Germinal center (tissue), 1 donor: Measurements from ENCODE around the gene BSN.

Source experiments
- DNase-seq: peaks from one replicate; pipeline ENCODE4 v3.0.0; 2012; ENCODE audit warnings: mixed read lengths, low spot score

The BSN gene

GRCh38 chr3:49602049-49602554 is 47.8 kb downstream of the BSN start:
- DNase-seq, result no peak

GRCh38 chr3:49602877-49603411 is 48.7 kb downstream of the BSN start:
- no peak for DNase-seq

GRCh38 chr3:49606427-49606826 is 52.1 kb downstream of the BSN start:
- DNase-seq, result no peak

- no peak for DNase-seq
Measured at GRCh38 chr3:49607105-49607591, 52.9 kb downstream of the BSN start.

GRCh38 chr3:49607796-49608195 is 53.5 kb downstream of the BSN start:
- no peak for DNase-seq

GRCh38 chr3:49609314-49609713 is 55.0 kb downstream of the BSN start:
- no peak for DNase-seq

GRCh38 chr3:49609815-49610214 is 55.5 kb downstream of the BSN start:
- no peak for DNase-seq

GRCh38 chr3:49610666-49611280 is 56.5 kb downstream of the BSN start:
- DNase-seq, result no peak

- no peak for DNase-seq
Measured at GRCh38 chr3:49611291-49611690, 57.0 kb downstream of the BSN start.

- DNase-seq, result no peak
Measured at GRCh38 chr3:49611719-49612118, 57.4 kb downstream of the BSN start.

GRCh38 chr3:49614936-49615335 is 60.7 kb downstream of the BSN start:
- DNase-seq, result no peak

GRCh38 chr3:49616061-49616460 is 61.8 kb downstream of the BSN start:
- DNase-seq, result no peak

GRCh38 chr3:49616491-49616941 is 62.2 kb downstream of the BSN start:
- no peak for DNase-seq

GRCh38 chr3:49617390-49618013 is 63.2 kb downstream of the BSN start:
- DNase-seq, result no peak

GRCh38 chr3:49618412-49618811 is 64.1 kb downstream of the BSN start:
- no peak for DNase-seq

- DNase-seq, result no peak
Measured at GRCh38 chr3:49619649-49620048, 65.4 kb downstream of the BSN start.

- no peak for DNase-seq
Measured at GRCh38 chr3:49620728-49621127, 66.5 kb downstream of the BSN start.

- no peak for DNase-seq
Measured at GRCh38 chr3:49623071-49623470, 68.8 kb downstream of the BSN start.

GRCh38 chr3:49625071-49625470 is 70.8 kb downstream of the BSN start:
- DNase-seq, result no peak

- no peak for DNase-seq
Measured at GRCh38 chr3:49626101-49626581, 71.9 kb downstream of the BSN start.

GRCh38 chr3:49626796-49627195 is 72.5 kb downstream of the BSN start:
- no peak for DNase-seq

- DNase-seq, result no peak
Measured at GRCh38 chr3:49627634-49628033, 73.4 kb downstream of the BSN start.

GRCh38 chr3:49628249-49628648 is 74.0 kb downstream of the BSN start:
- no peak for DNase-seq
